Measurements from ENCODE around the gene RNF14.

RNF14 gene

GRCh38 chr5:141986072-141986471, 17.2 kb downstream of the RNF14 start:
- no peak for DNase-seq

DNA sequence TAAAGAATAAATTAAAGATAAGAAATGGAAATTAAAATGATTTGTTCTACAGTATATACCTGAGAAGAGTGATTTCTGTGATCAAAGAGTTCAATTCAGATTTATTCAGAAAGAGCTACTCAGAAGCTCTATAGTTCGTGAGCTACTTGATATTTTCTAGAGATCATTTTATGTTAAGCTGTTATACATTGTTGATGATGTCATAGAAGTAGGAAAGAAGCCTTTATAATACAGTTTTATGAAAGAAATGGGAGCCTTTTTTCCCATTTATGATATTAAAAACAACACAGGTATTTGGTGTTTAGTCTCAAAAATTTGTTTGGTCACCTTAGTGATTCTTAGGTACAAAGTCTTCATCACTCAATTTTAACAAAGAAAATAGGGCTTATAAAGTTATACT, 20.8 kb downstream of the RNF14 start:
- DNase-seq: no peak

DNA sequence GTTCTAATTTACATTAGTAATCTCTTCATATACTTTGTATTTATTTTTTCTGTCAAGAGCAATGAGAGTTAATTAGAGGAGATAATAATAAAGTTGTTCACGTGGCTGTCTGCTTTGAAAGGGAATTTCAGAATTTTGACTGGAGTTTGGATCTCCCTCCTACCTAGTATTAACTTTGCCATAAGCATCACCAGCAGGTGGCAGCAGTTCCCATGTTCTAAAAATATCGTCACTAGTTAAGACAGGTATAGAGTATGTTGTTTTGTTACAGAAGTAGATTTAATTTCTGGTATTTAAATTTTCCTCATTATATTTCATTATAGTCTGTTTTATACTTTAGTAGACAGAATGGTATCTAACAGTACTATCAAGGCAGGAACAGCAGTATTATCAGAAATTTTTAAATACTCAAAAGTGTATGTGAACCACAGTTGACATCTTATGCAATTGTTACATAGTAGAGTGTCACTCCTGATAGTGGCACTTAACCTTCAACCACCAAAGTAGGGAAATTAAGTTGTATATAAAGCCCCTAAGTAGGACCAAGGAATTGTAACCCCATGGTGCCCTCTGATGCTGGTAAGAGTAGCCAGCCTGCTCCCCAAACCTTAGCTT, 23.6 kb downstream of the RNF14 start:
- DNase-seq: peak; percentile 79

GRCh38 chr5:141994511-141995136, 25.7 kb downstream of the RNF14 start:
- no peak for DNase-seq

GRCh38 chr5:141995656-141996055, 26.8 kb downstream of the RNF14 start:
- no peak for DNase-seq

DNA sequence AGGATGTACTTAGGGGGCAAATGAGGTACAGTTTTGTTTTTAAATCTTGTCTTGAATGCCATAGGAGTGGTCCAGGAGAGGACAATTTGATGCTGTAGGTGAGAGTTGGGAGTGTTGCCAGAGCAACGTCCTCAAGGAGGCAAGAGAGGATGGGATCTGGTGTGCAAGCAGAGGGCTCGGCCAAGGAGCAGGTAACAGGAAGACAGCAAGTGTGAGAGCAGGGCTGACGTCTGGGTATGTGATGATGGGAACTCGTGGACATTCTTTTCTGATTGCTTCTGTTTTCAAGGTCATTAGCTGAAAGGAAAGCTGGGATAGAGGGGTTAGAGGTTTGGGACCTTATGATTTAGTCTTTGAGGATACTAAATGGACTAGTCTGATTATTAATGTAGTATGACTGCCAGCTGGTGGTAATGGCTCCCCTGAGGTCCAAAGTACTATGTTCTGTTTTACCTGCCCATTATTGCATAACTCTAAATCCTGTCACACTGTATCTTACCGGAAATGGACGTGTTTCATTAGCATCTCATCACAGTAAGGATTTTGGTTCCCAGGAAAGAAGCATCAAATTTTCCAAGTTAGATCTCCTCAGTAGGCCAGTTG, 28.6 kb downstream of the RNF14 start:
- DNase-seq: no peak

DNA sequence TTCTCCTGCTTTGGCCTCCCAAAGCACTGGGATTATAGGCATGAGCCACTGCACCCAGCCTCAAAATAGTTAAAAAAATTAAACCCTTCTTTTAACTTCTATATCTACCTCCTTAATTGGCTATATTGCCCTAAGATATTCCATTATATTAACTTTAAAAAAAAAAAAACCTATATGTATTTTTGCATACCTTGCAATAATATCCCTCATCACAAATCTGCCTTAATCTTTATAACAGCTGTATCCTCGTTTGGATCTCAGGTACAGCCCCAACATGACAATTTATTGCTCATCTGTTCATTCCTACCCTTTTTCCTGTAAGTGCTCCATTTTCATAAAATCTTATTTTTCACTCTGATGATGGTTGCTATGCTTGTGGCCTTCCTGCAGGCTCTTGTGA, 31.3 kb downstream of the RNF14 start:
- no peak for DNase-seq

DNA sequence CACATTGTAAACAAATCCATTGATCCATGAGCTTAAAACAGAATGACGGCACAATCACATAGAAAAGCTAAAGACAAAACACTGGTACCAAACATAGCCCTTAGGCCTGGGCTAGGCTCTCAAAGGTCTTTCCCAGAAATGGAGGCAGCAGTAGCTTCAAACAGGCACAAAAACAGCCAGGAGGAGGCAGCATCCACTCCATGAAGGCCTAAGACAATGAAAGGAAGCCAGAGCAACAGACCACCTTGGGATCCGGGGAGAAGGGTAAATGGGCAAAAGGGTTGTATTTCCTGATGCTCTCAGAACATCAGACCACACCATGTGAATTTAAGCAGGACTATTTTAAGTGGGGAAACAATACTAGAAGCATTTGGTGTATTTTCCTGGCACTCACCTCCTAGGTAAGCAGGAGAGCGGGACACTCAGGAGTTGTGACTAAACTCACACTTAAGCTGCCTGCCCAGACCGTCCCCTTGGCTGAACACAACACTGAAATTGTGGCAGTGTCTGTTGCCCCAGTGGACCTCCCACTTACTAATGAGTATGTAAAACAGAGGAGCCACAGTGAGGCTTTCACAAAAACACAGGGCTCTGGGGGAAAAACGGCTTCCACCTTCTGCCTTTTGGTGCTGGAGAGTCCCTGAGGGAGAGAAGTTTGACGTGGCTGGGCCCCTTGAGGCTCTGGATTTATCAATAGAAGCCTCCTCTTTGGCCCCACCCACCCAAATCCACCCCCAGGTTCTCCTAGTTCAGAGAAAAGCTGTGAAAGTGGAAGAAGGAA, 32.0 kb downstream of the RNF14 start:
- peak; percentile 42 for DNase-seq

DNA sequence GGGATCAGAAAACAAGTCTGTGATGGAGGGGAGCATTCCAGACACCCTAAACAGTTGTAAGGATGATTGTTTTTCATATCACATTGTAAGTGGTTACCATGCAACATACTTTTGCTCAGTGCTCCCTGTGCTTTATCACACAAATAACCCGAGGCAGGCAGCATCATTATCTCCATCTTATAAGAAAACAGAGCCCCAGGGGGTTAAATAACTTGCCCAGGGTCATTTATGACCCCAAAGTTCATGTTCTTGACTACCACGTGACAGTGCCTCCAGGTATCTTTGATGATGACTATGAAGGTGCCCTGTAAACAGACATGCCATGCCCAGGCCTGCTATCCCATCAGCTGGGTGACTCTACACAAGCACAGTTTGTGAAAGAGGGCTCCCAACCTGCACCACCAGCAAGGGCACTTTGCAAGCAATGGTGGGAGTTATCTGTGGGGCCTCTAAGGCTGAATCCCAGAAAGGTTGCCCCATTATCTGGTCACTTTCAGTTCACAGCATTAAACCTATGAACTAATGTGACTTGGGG, 34.4 kb downstream of the RNF14 start:
- no peak for DNase-seq

- no peak for DNase-seq
Observed at GRCh38 chr5:142006363-142007236, 37.7 kb downstream of the RNF14 start.

- no peak for DNase-seq
Observed at GRCh38 chr5:142007237-142007544, 38.3 kb downstream of the RNF14 start.

- no peak for DNase-seq
Observed at GRCh38 chr5:142008813-142009212, 39.9 kb downstream of the RNF14 start.

- DNase-seq: no peak
Observed at GRCh38 chr5:142009886-142010285, 41.0 kb downstream of the RNF14 start.

GRCh38 chr5:142011572-142012185, 42.8 kb downstream of the RNF14 start:
- DNase-seq: no peak

DNA sequence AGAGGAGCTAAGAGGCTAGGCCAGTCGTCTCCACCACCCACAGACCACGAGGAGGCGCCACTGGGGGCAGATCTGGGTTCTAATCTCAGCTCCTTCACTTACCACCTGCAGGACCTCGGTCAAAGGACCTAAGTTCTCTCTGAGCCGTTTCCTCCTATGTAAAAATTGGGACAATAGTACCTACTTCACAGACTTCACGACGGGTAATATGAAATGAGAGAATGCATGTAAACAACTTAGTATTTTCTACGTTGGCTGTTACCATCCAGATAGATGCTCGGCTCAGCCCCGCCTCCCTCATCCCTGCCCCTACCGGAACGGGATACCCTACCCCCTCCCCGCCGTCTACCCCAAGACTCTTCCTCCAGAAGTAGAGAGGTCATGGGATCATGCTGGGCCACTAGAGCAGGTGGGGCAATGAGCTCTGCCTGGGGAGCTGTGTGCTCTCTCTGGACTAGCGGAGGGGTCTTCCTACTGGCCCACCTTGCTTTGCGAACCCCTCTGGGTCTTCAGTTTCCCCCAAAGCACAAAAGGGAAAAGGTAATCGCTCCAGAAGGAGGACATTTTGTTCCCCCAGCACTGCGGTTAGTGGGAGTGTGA, 43.4 kb downstream of the RNF14 start:
- DNase-seq: peak; percentile 59

GRCh38 chr5:142012792-142013388, 44.0 kb downstream of the RNF14 start, which contains the start of gene GNPDA1:
TSS of gene GNPDA1 (minus strand) at chr5:142013027. CDS start at chr5:142012035, 992 bp downstream.
- DNase-seq: peak; percentile 72

- DNase-seq: peak; percentile 30
Observed at GRCh38 chr5:142013734-142014521, 45.0 kb downstream of the RNF14 start.

DNA sequence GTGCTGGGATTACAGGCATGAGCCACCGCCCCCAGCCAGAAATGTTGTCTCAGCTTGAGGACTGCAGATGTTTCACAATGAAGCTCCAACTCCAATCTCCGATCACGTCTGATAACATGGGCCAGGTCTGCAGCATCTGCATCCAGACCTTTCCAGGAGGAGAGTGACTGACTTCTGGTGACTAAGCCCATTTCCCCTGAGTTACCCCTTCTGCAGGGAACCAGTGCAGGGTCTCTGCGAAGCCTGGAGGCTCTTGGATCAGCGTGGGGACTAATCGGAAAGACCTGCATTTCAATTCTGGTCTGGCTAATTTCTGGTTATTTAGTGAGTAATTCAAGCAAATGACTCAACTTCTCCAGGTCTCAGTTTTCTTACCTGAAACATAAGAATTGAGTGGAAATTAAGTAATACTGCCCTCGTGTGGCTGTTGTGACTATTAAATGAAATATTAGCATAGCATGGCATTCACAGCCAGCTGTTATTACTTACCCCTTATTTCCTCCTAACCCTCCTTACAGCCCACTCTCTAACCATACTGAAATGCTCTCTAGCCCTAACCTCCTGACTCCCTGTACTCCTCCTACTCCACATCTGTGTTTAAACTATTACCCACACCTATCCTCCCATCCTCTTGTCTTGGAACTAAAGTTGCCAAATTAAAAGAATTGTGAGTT, 46.1 kb downstream of the RNF14 start:
- peak; percentile 79 for DNase-seq

DNA sequence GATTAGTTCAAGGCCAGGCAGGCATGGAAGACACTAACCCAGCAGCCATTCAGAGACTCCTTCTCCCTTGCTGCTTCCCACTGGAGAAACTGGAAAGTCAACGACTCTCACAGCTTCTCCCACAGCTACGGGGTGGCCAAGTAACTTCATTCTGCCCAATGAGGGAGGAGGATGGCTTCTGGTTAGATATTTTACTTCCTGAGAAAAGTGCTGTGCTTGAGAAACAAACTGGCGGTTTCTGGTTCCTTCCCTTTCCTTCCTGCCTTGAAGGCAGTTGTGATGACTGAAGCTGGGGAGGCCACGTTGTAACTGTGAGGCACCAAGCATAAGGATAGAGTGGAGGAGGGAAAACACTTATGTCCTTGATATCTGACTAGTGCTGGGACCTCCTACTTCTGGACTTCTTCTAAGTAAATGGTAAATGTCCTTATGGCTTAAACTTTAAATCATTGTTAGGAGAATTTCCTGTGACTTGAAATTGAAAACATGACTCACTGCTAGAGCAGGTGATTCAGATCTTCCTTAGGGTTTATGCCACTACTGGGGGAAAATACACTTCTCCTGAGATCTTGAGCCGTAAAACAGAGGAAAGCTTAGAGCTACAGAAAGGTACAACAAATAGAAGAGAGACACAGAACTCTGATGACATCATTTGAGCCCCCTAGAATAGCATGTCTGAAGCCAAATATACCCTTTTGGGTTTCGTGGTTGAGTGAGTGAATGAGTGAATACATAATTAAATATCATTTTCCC, 47.1 kb downstream of the RNF14 start:
- DNase-seq: no peak
